GM12878 (cell line): ENCODE measurements around the gene ARHGAP32. TPM values are rescaled to one million over a fixed set of nuclear protein-coding genes. Genes with fewer than 3 reads are reported as not detected.

Experiments
- ATAC-seq: fragments of 200-7000 bp; cut with Tn5 transposase; 3 replicates; pipeline ENCODE4 v1.9.1; 2020; ENCODE audit warnings: mild to moderate bottlenecking, moderate library complexity
- BruUV-seq: library from RNA; stranded (reverse); fragments of 400-500 nt; replicated peaks from 2 replicates; lab custom pipeline; 2021; lab: Mats Ljungman, UMichigan
- CTCF ChIA-PET: fragments of 300-600 bp; sonication (Branson Sonifier 250); formaldehyde crosslinking; extraction: SDS; loops from one replicate; lab custom pipeline; 2021; ENCODE audit warnings: inconsistent platforms; lab: Yijun Ruan, JAX
- POLR2A ChIA-PET: fragments of 350-600 bp; formaldehyde crosslinking; extraction: SDS; loops from one replicate; lab custom pipeline; 2021; ENCODE audit warnings: inconsistent platforms; lab: Charles Lee
- RAD21 ChIA-PET: fragments of 300-600 bp; sonication (Branson Sonifier 250); formaldehyde crosslinking; loops from one replicate; lab custom pipeline; 2023; ENCODE audit warnings: antibody characterized with exemption; ENCODE audit not compliant: unreplicated experiment; lab: Charles Lee
- SMC1A ChIA-PET: fragments of 300-600 bp; sonication (Branson Sonifier 250); formaldehyde crosslinking; loops from one replicate; lab custom pipeline; 2023; ENCODE audit not compliant: unreplicated experiment, uncharacterized antibody; lab: Charles Lee
- DNase-seq: peaks from one replicate; pipeline ENCODE4 v3.0.0-alpha.2; 2011; ENCODE audit warnings: low read depth, low spot score
- FAIRE-seq: peaks from 3 replicates; lab custom pipeline; 2011; peaks lifted over from hg19 to GRCh38; lab: Jason Lieb, UNC
- H2AFZ ChIP-seq: 2 replicates; pipeline ENCODE4 v1.6.0; 2011; ENCODE audit warnings: low read depth, low read length, control low read depth; ENCODE audit not compliant: control insufficient read depth
- H3K27ac ChIP-seq: 2 replicates; pipeline ENCODE4 v1.5.1; 2011; ENCODE audit warnings: control low read depth; ENCODE audit not compliant: control insufficient read depth, insufficient read depth
- H3K27me3 ChIP-seq, 2 experiments: replicated peaks in 1 of 2; 2 replicates each; pipeline versions ENCODE4 v1.6.0 to v1.6.1; 2011; ENCODE audit warnings: low read length in 1 of 2; ENCODE audit not compliant: control insufficient read depth in 2 of 2, insufficient read depth in 2 of 2
- H3K36me3 ChIP-seq, 2 experiments: 2 replicates each; pipeline ENCODE4 v1.5.1; 2011; ENCODE audit warnings: low read length in 1 of 2; ENCODE audit not compliant: control insufficient read depth in 2 of 2, insufficient read depth in 2 of 2
- H3K4me1 ChIP-seq: 2 replicates; pipeline ENCODE4 v1.6.1; 2011; ENCODE audit warnings: mild to moderate bottlenecking, low read length, moderate library complexity, mixed read lengths; ENCODE audit not compliant: control insufficient read depth, insufficient read depth
- H3K4me2 ChIP-seq: 2 replicates; pipeline ENCODE4 v1.6.0; 2011; ENCODE audit warnings: control low read depth; ENCODE audit not compliant: control insufficient read depth, insufficient read depth
- H3K4me3 ChIP-seq: fragments of 200-600 bp; sonication (generic); 2 replicates; pipeline ENCODE4 v1.5.1; 2016
- H3K79me2 ChIP-seq: 2 replicates; pipeline ENCODE4 v1.6.0; 2011; ENCODE audit warnings: low read length; ENCODE audit not compliant: control insufficient read depth, insufficient read depth
- H3K9ac ChIP-seq: 2 replicates; pipeline ENCODE4 v1.8.0; 2011; ENCODE audit warnings: low read length, control low read depth, mixed read lengths; ENCODE audit not compliant: control insufficient read depth, insufficient read depth
- H3K9me3 ChIP-seq: replicated peaks from 3 replicates; pipeline ENCODE4 v1.5.1; 2011; ENCODE audit warnings: mild to moderate bottlenecking, low read length; ENCODE audit not compliant: control insufficient read depth, insufficient read depth
- H4K20me1 ChIP-seq: 2 replicates; pipeline ENCODE4 v1.6.0; 2011; ENCODE audit not compliant: control insufficient read depth, insufficient read depth
- BCL3 ChIP-seq: IDR thresholded peaks from 2 replicates; pipeline ENCODE4 v1.6.1; 2011; ENCODE audit warnings: borderline replicate concordance, low read depth, mild to moderate bottlenecking, moderate library complexity, low read length; ENCODE audit not compliant: insufficient read depth, poor library complexity, severe bottlenecking
- CBFB ChIP-seq: IDR thresholded peaks from 2 replicates; pipeline ENCODE4 v1.6.1; 2016; ENCODE audit warnings: antibody characterized with exemption, low read depth
- CREM ChIP-seq: IDR thresholded peaks from 2 replicates; pipeline ENCODE4 v1.6.1; 2014; ENCODE audit warnings: antibody characterized with exemption, low read depth
- EZH2 ChIP-seq: IDR thresholded peaks from 2 replicates; pipeline ENCODE4 v1.6.1; 2012; ENCODE audit warnings: low read depth, mild to moderate bottlenecking, control low read depth, inconsistent platforms, low read length, borderline replicate concordance; ENCODE audit not compliant: control insufficient read depth
- HDAC6 ChIP-seq: fragments of 200-600 bp; sonication (generic); IDR thresholded peaks from one replicate; pipeline ENCODE4 v1.8.0; 2017; ENCODE audit warnings: antibody characterized with exemption; ENCODE audit not compliant: unreplicated experiment
- IRF4 ChIP-seq: IDR thresholded peaks from 2 replicates; pipeline ENCODE4 v1.6.1; 2011; ENCODE audit warnings: low read depth, low read length
- IRF5 ChIP-seq: fragments of 450-650 bp; IDR thresholded peaks from 2 replicates; pipeline ENCODE4 v1.6.1; 2017; ENCODE audit warnings: borderline replicate concordance
- KAT2A ChIP-seq: conservative IDR thresholded peaks from 2 replicates; pipeline ENCODE4 v1.6.1; 2011; ENCODE audit warnings: low read depth, low read length; ENCODE audit not compliant: control insufficient read depth
- MTA3 ChIP-seq: IDR thresholded peaks from 2 replicates; pipeline ENCODE4 v1.6.1; 2012; ENCODE audit warnings: low read length, inconsistent platforms, borderline replicate concordance
- MXI1 ChIP-seq: fragments of 150-350 bp; IDR thresholded peaks from 2 replicates; pipeline ENCODE4 v1.6.1; 2011; ENCODE audit warnings: low read depth, mild to moderate bottlenecking, inconsistent platforms, low read length, improper control_type of control experiment
- PAX5 ChIP-seq: IDR thresholded peaks from 2 replicates; pipeline ENCODE4 v1.6.1; 2011; ENCODE audit warnings: low read depth, low read length, borderline replicate concordance
- SIN3A ChIP-seq: IDR thresholded peaks from 2 replicates; pipeline ENCODE4 v1.6.1; 2012; ENCODE audit warnings: low read depth, low read length, improper control_type of control experiment
- TCF12 ChIP-seq: IDR thresholded peaks from 2 replicates; pipeline ENCODE4 v1.6.1; 2011; ENCODE audit warnings: low read depth, mild to moderate bottlenecking, low read length
- USF1 ChIP-seq: IDR thresholded peaks from 2 replicates; pipeline ENCODE4 v1.6.1; 2011; ENCODE audit warnings: borderline replicate concordance, low read depth, mild to moderate bottlenecking, moderate library complexity, mixed read lengths, low read length; ENCODE audit not compliant: insufficient read depth; ENCODE audit errors: extremely low read length
- YBX1 ChIP-seq: fragments of 450-650 bp; IDR thresholded peaks from 2 replicates; pipeline ENCODE4 v1.6.1; 2016; ENCODE audit warnings: antibody characterized with exemption
- ZBED1 ChIP-seq: IDR thresholded peaks from 2 replicates; pipeline ENCODE4 v1.6.1; 2016; ENCODE audit warnings: borderline replicate concordance
- ZBTB33 ChIP-seq: fragments of 450-650 bp; IDR thresholded peaks from 2 replicates; pipeline ENCODE4 v1.6.1; 2017; ENCODE audit warnings: mild to moderate bottlenecking
- ZNF24 ChIP-seq: fragments of 450-650 bp; IDR thresholded peaks from 2 replicates; pipeline ENCODE4 v1.6.1; 2017; ENCODE audit warnings: antibody characterized with exemption, mild to moderate bottlenecking
- ZZZ3 ChIP-seq: IDR thresholded peaks from 2 replicates; pipeline ENCODE4 v1.6.1; 2011; ENCODE audit warnings: low read depth; ENCODE audit not compliant: control insufficient read depth, insufficient read length
- WGBS: methylation state at CpG from one replicate; pipeline ENCODE4 v1.1.6; 2016; ENCODE audit warnings: low lambda C conversion rate; ENCODE audit not compliant: insufficient replicate concordance, insufficient coverage; ENCODE audit errors: missing lambda C conversion rate; 5-methylcytosine and 5-hydroxymethylcytosine counted together
- in situ Hi-C: fragments of 300-500 bp; cut with MboI; formaldehyde crosslinking; loops from 9 replicates; pipeline ENCODE4 v1.14.3; 2018; ENCODE audit warnings: mixed read lengths
- intact Hi-C: fragments of 100-400 bp; cut with micrococcal nuclease; formaldehyde crosslinking; loops from one replicate; pipeline ENCODE4 v1.14.2; 2022; ENCODE audit not compliant: unreplicated experiment
- polyA plus RNA-seq, 11 experiments: library from polyadenylated mRNA; depleted of rRNA in 4 of 11; unstranded in 6 of 11; stranded (reverse) in 5 of 11; fragments of >200 nt; fragmentation: Nextera tagmentation in 4 of 11; fragmentation: Illumina TruSeq in 1 of 11; extraction: Ambion mirVana in 4 of 11; extraction: Trizol in 1 of 11; gene quantifications; 1 replicate in 1 of 11; 2 replicates in 10 of 11; pipeline versions ENCODE4 v1.2.1 to v1.2.3, GENCODE V29; 2011 to 2016; ENCODE audit warnings: inconsistent platforms in 2 of 11, missing spikeins in 2 of 11, low read depth in 1 of 11
- total RNA-seq, 4 experiments: library from RNA; depleted of rRNA in 3 of 4; stranded (reverse); fragments of >200 nt in 3 of 4; fragmentation: Illumina TruSeq in 1 of 4; extraction: Trizol in 1 of 4; gene quantifications; 2 replicates each; pipeline versions ENCODE4 v1.2.1 to v1.2.3, GENCODE V29; 2013 to 2021

The ARHGAP32 gene
- total and polyA plus RNA-seq, 10 of the 15 experiments (the other 5 are each of a cell fraction or from before 2014, with no cell fraction given): under 0.01 to 0.46 (median 0.12) TPM; not detected in 1

- DNase-seq (no peak), FAIRE-seq (no peak), ATAC-seq (no peak)
- H3K36me3 ChIP-seq: no peaks in the 10 kb centered on the region
- WGBS: 56% methylated on average over 6 of the region's 6 CpGs
- no peak overlapping the region for H3K27ac ChIP-seq
- H3K79me2 ChIP-seq: no peaks in the 10 kb centered on the region
- in situ Hi-C loops (no loop called here), intact Hi-C loops (no loop called here)
- no peak for TF ChIP-seq MXI1
- no peak for TF ChIP-seq KAT2A
- TF ChIP-seq USF1: no peak
- TF ChIP-seq HDAC6: no peak
- TF ChIP-seq CBFB: no peak
- no peak for TF ChIP-seq ZBED1
- no peak for TF ChIP-seq IRF5
- TF ChIP-seq MTA3: no peak
- no peak for TF ChIP-seq ZZZ3
- TF ChIP-seq PAX5: no peak
- no peak for TF ChIP-seq IRF4
- TF ChIP-seq ZBTB33: no peak
- TF ChIP-seq CREM: no peak
- TF ChIP-seq SIN3A: no peak
- no peak for TF ChIP-seq BCL3
- TF ChIP-seq ZNF24: no peak
- TF ChIP-seq TCF12: no peak
- TF ChIP-seq EZH2: no peak
- no peak for TF ChIP-seq YBX1
- no peaks in the 10 kb centered on the region for H3K27me3 ChIP-seq
- no TSS peak for BruUV-seq
- ChIA-PET CTCF (no interaction called here), RAD21 (no interaction called here), SMC1A (no interaction called here), POLR2A (no interaction called here)
- no peaks in the 10 kb centered on the region; the same call in 2 of the 3 replicates for H3K9me3 ChIP-seq
- no peak overlapping the region for H3K9ac ChIP-seq
- H3K4me3 ChIP-seq: no peak overlapping the region
- no peak overlapping the region for H3K4me2 ChIP-seq
- H4K20me1 ChIP-seq: no peaks in the 10 kb centered on the region
- no peak overlapping the region for H2AFZ ChIP-seq
- no peaks in the 10 kb centered on the region for H3K4me1 ChIP-seq
These were observed 3.6 kb upstream of the ARHGAP32 start for GRCh38 chr11:129195682-129196081.
